Liver (tissue), 9 donors: Measurements from ENCODE around the gene AMPD3. TPM values are rescaled to one million over a fixed set of nuclear protein-coding genes. Genes with fewer than 3 reads are reported as not detected.

Experiments used
- DNase-seq: peaks from one replicate; pipeline ENCODE4 v3.0.0-alpha.2; 2017; ENCODE audit warnings: low spot score
- H3K27ac ChIP-seq, 2 donors: one replicate each; pipeline ENCODE4 v1.7.0; 2013; ENCODE audit warnings: inconsistent platforms in 2 of 2, low read length in 2 of 2, control low read depth in 1 of 2, low read depth in 1 of 2, mild to moderate bottlenecking in 1 of 2
- H3K27me3 ChIP-seq, 4 donors: one replicate each; pipeline versions ENCODE4 v1.6.1 to v1.7.0; 2013; ENCODE audit warnings: low read length in 3 of 4, inconsistent platforms in 1 of 4, mild to moderate bottlenecking in 1 of 4, moderate library complexity in 1 of 4; ENCODE audit not compliant: control insufficient read depth in 4 of 4, insufficient read depth in 4 of 4
- H3K36me3 ChIP-seq, 4 donors: one replicate each; pipeline versions ENCODE4 v1.6.1 to v1.7.0; 2013; ENCODE audit warnings: low read length in 3 of 4, mild to moderate bottlenecking in 3 of 4, low read depth in 1 of 4, moderate library complexity in 1 of 4; ENCODE audit not compliant: control insufficient read depth in 4 of 4, insufficient read depth in 3 of 4
- H3K4me1 ChIP-seq, 4 donors: one replicate each; pipeline versions ENCODE4 v1.6.1 to v1.7.0; 2013; ENCODE audit warnings: low read length in 3 of 4, mild to moderate bottlenecking in 3 of 4, moderate library complexity in 1 of 4; ENCODE audit not compliant: control insufficient read depth in 4 of 4, insufficient read depth in 4 of 4
- H3K4me3 ChIP-seq, 3 donors: one replicate each; pipeline versions ENCODE4 v1.6.1 to v1.7.0; 2013; ENCODE audit warnings: low read length in 3 of 3, control low read depth in 1 of 3, low read depth in 1 of 3, mild to moderate bottlenecking in 1 of 3
- H3K9ac ChIP-seq, 2 donors: one replicate each; pipeline ENCODE4 v1.7.0; 2013; ENCODE audit warnings: low read length in 2 of 2, mild to moderate bottlenecking in 2 of 2, moderate library complexity in 2 of 2, control low read depth in 1 of 2, low read depth in 1 of 2
- H3K9me3 ChIP-seq, 4 donors: one replicate each; pipeline versions ENCODE4 v1.6.1 to v1.7.0; 2013; ENCODE audit warnings: low read length in 3 of 4; ENCODE audit not compliant: control insufficient read depth in 4 of 4
- ATF3 ChIP-seq: IDR thresholded peaks from 2 replicates; pipeline ENCODE4 v1.6.1; 2016; ENCODE audit warnings: antibody characterized with exemption
- CTCF ChIP-seq: fragments of 150-350 bp; IDR thresholded peaks from 2 replicates; pipeline ENCODE4 v1.5.1; 2017; ENCODE audit warnings: improper control_type of control experiment, low read depth, low read length; ENCODE audit not compliant: missing input control
- EGR1 ChIP-seq, 2 donors: IDR thresholded peaks; 2 replicates each; pipeline ENCODE4 v1.6.1; 2016 to 2018; ENCODE audit warnings: antibody characterized with exemption in 2 of 2, low read depth in 2 of 2
- FOXA1 ChIP-seq: IDR thresholded peaks from 2 replicates; pipeline ENCODE4 v1.6.1; 2016; ENCODE audit warnings: antibody characterized with exemption
- FOXA2 ChIP-seq: IDR thresholded peaks from 2 replicates; pipeline ENCODE4 v1.6.1; 2016; ENCODE audit warnings: antibody characterized with exemption
- GABPA ChIP-seq, 2 donors: IDR thresholded peaks in 1 of 2; conservative IDR thresholded peaks in 1 of 2; 2 replicates each; pipeline ENCODE4 v1.6.1; 2016; ENCODE audit warnings: antibody characterized with exemption in 2 of 2, mild to moderate bottlenecking in 1 of 2, moderate library complexity in 1 of 2
- HNF4A ChIP-seq, 2 donors: conservative IDR thresholded peaks; 2 replicates each; pipeline ENCODE4 v1.6.1; 2016; ENCODE audit warnings: antibody characterized with exemption in 2 of 2, mild to moderate bottlenecking in 2 of 2
- HNF4G ChIP-seq: IDR thresholded peaks from 2 replicates; pipeline ENCODE4 v1.6.1; 2016; ENCODE audit warnings: antibody characterized with exemption
- JUND ChIP-seq, 2 donors: IDR thresholded peaks; 2 replicates each; pipeline ENCODE4 v1.6.1; 2016; ENCODE audit warnings: antibody characterized with exemption in 2 of 2
- MAX ChIP-seq: IDR thresholded peaks from 2 replicates; pipeline ENCODE4 v1.6.1; 2016; ENCODE audit warnings: antibody characterized with exemption
- NR2F2 ChIP-seq: IDR thresholded peaks from 2 replicates; pipeline ENCODE4 v1.6.1; 2016; ENCODE audit warnings: antibody characterized with exemption
- RAD21 ChIP-seq, 2 donors: IDR thresholded peaks; 2 replicates each; pipeline ENCODE4 v1.6.1; 2016; ENCODE audit warnings: antibody characterized with exemption in 2 of 2, mild to moderate bottlenecking in 2 of 2
- REST ChIP-seq: IDR thresholded peaks from 2 replicates; pipeline ENCODE4 v1.6.1; 2016; ENCODE audit warnings: antibody characterized with exemption, mild to moderate bottlenecking
- RXRA ChIP-seq, 2 donors: IDR thresholded peaks; 2 replicates each; pipeline ENCODE4 v1.6.1; 2017 to 2018; ENCODE audit warnings: antibody characterized with exemption in 2 of 2, mild to moderate bottlenecking in 1 of 2
- SP1 ChIP-seq: IDR thresholded peaks from 2 replicates; pipeline ENCODE4 v1.6.1; 2018; ENCODE audit warnings: antibody characterized with exemption, mild to moderate bottlenecking
- TAF1 ChIP-seq: conservative IDR thresholded peaks from 2 replicates; pipeline ENCODE4 v1.6.1; 2016; ENCODE audit warnings: antibody characterized with exemption, mild to moderate bottlenecking
- YY1 ChIP-seq: IDR thresholded peaks from 2 replicates; pipeline ENCODE4 v1.6.1; 2016; ENCODE audit warnings: antibody characterized with exemption, mild to moderate bottlenecking
- ZBTB33 ChIP-seq: IDR thresholded peaks from 2 replicates; pipeline ENCODE4 v1.6.1; 2016; ENCODE audit warnings: antibody characterized with exemption
- WGBS: extraction: QIAGEN DNeasy Blood & Tissue Kit; methylation state at CpG from one replicate; pipeline ENCODE4 v1.1.7; 2013; 5-methylcytosine and 5-hydroxymethylcytosine counted together
- polyA plus RNA-seq, 2 donors: library from polyadenylated mRNA; stranded (reverse) in 1 of 2; unstranded in 1 of 2; fragments of 200-250 nt in 1 of 2; fragments of >200 nt in 1 of 2; fragmentation: Nextera tagmentation in 1 of 2; extraction: Ambion mirVana in 1 of 2; gene quantifications; one replicate each; pipeline versions ENCODE4 v1.2.1 to v1.2.3, GENCODE V29; 2013 to 2015
- total RNA-seq, 2 donors: library from RNA; depleted of rRNA; stranded (reverse); fragments of >200 nt; gene quantifications; one replicate each; pipeline ENCODE4 v1.2.3, GENCODE V29; 2014
- donor health status: healthy.
- donor health status: healthy.
- donor health status: healthy.
- donor health status: healthy.
- donor health status: healthy.

AMPD3 gene
- total and polyA plus RNA-seq, 4 donors, result 0.40 to 7.4 (median 1.1) TPM

DNA sequence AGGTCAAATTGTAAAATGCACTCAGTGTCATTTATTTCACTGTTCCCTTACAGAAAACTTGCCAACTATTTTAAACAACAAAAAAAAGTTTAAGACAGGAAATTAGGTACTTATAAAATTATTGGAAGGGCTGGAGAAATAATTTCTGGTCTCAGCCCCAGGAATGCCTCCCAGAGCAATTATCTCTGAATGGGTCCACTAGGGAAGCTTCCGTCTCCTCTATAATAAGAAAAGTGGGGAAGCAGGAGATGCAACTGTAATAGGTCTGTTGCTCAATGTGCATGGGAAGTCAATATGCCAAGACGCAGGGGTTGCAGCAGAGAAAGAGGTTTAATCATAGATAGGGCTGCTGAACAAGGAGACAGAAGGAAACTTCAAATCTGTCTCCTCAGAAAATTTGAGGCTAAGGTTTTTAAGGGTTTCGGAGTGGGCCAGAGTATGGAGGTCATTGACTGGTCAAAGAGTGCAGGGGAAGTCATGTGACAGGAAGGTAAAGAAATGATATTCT, 96.8 kb downstream of the AMPD3 start:
- no peaks in the 10 kb centered on the region for H3K27me3 ChIP-seq
- no peak for TF ChIP-seq CTCF
- no peak for TF ChIP-seq RXRA (IDR thresholded peaks at IDR 0.05)
- TF ChIP-seq YY1, result no peak
- no peak for TF ChIP-seq NR2F2
- TF ChIP-seq TAF1, result no peak
- TF ChIP-seq SP1, result no peak
- TF ChIP-seq EGR1 (IDR thresholded peaks at IDR 0.05; ENCODE audit: low read depth in 2 of 2), result no peak
- TF ChIP-seq GABPA (IDR thresholded peaks at IDR 0.05 in 1 of 2, conservative IDR thresholded peaks at IDR 0.05 in 1 of 2), result no peak
- no peak for TF ChIP-seq HNF4G
- TF ChIP-seq JUND (IDR thresholded peaks at IDR 0.05), result no peak
- no peak for TF ChIP-seq HNF4A (conservative IDR thresholded peaks at IDR 0.05)
- TF ChIP-seq ZBTB33, result no peak
- no peak for TF ChIP-seq RAD21 (IDR thresholded peaks at IDR 0.05)
- TF ChIP-seq ATF3, result no peak
- TF ChIP-seq REST, result no peak
- no peak for TF ChIP-seq MAX
- no peak for TF ChIP-seq FOXA1
- TF ChIP-seq FOXA2, result no peak
- H3K4me1 ChIP-seq, result no peaks in the 10 kb centered on the region
- H3K27ac ChIP-seq, result no peak overlapping the region
- WGBS, result 86% methylated on average over 3 of the region's 3 CpGs
- H3K36me3 ChIP-seq, result no peaks in the 10 kb centered on the region
- H3K9me3 ChIP-seq, result peaks cover 0 to 4% (median 0%) of the 10 kb centered on the region in 4 donors
- no peak overlapping the region for H3K4me3 ChIP-seq
- H3K9ac ChIP-seq, result no peak overlapping the region
- DNase-seq, result no peak
